Measurements from ENCODE around the gene SLC5A10. TPM values are rescaled to one million over a fixed set of nuclear protein-coding genes. Genes with fewer than 3 reads are reported as not detected.
"Not testable (repeated sequence)": the region's sequence is repeated elsewhere in the genome, so short reads cannot be mapped to it uniquely, and the experiment has no call there.

Gene SLC5A10
- total RNA-seq, 1 experiment from 2014 or later = not detected

DNA sequence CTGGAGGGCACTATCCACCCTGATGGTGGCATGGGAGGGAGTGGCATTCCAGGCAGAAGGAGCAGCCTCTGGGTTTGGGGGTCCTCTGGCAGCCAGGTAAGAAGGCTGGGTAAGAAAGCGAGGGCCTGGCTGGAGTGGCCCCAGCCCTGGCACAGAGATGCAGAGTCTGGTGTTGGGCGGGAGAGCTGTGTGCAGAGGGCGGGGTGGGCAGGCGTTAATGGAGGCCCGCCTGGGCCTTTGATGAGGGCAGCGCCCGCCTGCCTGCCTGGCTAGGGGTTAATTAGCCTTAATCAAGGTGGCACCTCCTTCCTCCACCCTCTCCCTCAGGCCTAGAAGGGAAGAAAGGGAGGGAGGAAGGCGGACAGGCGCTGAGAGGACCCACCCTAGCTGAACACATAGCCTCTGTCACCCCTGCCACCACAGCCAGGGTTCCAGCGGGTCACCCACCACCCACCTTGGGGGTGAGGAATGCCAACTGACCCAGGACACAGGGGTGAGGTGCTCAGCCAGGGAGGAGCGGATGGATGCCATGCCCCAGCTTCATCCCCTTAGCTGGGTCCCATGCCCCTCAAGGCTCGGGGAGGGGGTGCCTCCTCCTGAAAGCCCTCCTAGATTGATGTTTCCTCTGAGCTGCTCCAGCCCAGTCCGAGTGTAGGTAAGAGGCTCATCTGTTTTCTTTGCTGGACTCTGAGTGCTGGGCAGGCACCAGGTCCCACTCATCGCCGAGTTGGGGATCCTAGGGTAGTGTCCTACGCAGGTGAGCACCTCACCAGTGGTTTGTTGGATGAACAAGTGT lies 66.0 kb downstream of the SLC5A10 start:
- no peak for DNase-seq
- Histone ChIP-seq H3K9me3 (replicated peaks) (no peaks in the 10 kb centered on the region), H3K27me3 (peaks cover 35% of the 10 kb centered on the region), H3K36me3 (no peaks in the 10 kb centered on the region), H3K4me3 (no peak overlapping the region), H3K4me1 (peaks cover 6% of the 10 kb centered on the region; the same call in 1 of the 2 replicates), H3K27ac (no peak overlapping the region)

DNA sequence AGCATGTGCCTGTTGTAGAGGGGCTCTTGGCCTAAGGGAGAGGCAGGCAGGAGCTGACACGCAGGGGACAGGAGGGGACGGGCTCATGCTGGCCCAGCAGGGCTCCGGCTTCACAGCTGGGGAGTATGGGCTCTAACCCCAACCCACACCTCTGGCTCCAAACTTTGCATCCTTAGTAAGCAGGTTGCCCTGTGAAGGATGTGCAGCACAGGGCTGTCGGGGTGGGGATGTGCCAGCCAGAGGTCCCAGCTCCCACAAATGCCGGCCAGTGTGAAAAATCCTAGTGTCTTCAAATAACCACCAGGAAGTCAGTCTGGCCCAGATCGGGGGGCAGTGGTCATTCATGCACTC lies 66.6 kb downstream of the SLC5A10 start:
- H3K9me3 ChIP-seq (replicated peaks) = no peaks in the 10 kb centered on the region
- H3K4me3 ChIP-seq = no peak overlapping the region
- no peak overlapping the region for H3K27ac ChIP-seq
- DNase-seq = no peak
- no peaks in the 10 kb centered on the region for H3K36me3 ChIP-seq
- peaks cover 6% of the 10 kb centered on the region; the same call in 1 of the 2 replicates for H3K4me1 ChIP-seq
- H3K27me3 ChIP-seq = peaks cover 35% of the 10 kb centered on the region

DNA sequence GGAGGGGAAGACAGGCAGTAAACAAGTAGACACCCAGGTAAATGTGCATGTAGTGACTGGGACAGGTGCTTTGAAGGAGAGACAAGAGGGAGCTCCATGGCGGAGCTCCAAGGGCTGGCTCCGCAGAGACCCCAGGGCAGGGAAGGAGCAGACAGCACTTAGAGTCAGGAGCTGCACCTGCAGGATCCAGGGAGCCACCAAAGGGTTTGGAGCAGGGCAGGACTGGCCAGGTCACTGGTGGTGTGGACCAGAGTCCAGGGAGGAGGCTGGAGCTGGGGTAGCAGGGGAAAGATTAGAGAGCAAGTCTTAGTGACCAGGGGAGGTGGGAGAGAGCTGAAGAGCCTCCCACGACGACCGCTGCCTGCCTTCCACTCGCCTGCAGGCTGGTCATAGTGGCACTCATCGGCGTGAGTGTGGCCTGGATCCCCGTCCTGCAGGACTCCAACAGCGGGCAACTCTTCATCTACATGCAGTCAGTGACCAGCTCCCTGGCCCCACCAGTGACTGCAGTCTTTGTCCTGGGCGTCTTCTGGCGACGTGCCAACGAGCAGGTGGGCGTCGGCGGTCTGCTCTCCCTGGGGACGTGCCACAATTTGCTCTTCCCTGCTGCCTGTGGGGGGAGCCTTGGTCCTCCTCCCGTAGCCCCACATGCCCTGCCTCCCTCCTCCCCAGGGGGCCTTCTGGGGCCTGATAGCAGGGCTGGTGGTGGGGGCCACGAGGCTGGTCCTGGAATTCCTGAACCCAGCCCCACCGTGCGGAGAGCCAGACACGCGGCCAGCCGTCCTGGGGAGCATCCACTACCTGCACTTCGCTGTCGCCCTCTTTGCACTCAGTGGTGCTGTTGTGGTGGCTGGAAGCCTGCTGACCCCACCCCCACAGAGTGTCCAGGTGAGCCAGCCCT lies 67.3 kb downstream of the SLC5A10 start:
- Histone ChIP-seq H3K4me3 (no peak overlapping the region), H3K4me1 (peaks cover 6% of the 10 kb centered on the region; the same call in 1 of the 2 replicates), H3K27me3 (peaks cover 35% of the 10 kb centered on the region), H3K36me3 (no peaks in the 10 kb centered on the region), H3K9me3 (replicated peaks) (no peaks in the 10 kb centered on the region), H3K27ac (no peak overlapping the region)
- DNase-seq = peak; percentile 80 to 88

DNA sequence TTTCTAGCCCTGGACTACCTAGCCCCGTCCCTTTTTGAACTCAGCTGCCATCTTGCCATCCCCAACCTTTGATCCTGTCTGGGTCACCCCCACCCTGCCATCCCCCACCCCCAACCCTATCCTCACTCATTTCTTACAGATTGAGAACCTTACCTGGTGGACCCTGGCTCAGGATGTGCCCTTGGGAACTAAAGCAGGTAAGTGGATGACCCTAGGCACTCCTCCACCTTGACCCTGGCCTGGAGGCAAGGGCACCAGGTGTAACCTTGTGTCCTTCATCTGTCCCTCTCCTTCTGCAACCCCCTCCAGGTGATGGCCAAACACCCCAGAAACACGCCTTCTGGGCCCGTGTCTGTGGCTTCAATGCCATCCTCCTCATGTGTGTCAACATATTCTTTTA lies 68.1 kb downstream of the SLC5A10 start:
- no peaks in the 10 kb centered on the region for H3K9me3 ChIP-seq (replicated peaks)
- DNase-seq = no peak
- no peak overlapping the region for H3K4me3 ChIP-seq
- peaks cover 35% of the 10 kb centered on the region for H3K27me3 ChIP-seq
- H3K36me3 ChIP-seq = no peaks in the 10 kb centered on the region
- no peak overlapping the region for H3K27ac ChIP-seq
- H3K4me1 ChIP-seq = peaks cover 6% of the 10 kb centered on the region; the same call in 1 of the 2 replicates

DNA sequence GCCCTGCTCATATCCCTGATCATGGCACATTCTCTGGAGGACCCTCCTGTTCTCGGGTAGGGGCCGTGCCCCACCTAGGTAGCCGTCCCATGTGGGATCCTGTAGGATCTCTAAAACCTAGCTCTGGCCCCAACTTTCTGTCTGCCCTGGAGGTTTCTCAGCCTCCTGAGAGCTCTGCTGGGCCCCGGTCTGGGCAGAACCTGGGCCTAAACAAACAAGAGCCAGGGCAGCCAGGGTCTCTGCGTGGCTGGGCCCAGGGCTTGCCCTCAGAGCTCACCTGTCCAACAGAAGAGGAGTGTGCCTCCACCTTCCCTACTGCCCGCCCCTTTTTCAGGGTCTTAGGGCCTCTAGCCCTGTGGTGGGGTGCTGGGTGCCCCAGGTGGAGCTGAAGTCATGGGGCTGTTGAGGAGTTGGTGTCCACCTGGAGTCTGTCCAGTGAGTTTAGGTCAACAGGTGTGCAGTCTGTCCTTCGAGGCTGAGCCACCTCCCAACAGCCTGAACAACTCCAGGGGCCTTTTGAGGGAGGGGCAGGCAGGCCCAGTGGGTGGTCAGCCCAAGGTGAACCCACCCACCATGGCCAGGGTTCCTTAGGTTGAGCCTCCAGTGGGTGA lies 69.2 kb downstream of the SLC5A10 start:
- H3K36me3 ChIP-seq; H3K9me3 ChIP-seq (replicated peaks); H3K27ac ChIP-seq; H3K4me1 ChIP-seq; DNase-seq; H3K4me3 ChIP-seq: not testable (repeated sequence)
- peaks cover 29% of the 10 kb centered on the region for H3K27me3 ChIP-seq

DNA sequence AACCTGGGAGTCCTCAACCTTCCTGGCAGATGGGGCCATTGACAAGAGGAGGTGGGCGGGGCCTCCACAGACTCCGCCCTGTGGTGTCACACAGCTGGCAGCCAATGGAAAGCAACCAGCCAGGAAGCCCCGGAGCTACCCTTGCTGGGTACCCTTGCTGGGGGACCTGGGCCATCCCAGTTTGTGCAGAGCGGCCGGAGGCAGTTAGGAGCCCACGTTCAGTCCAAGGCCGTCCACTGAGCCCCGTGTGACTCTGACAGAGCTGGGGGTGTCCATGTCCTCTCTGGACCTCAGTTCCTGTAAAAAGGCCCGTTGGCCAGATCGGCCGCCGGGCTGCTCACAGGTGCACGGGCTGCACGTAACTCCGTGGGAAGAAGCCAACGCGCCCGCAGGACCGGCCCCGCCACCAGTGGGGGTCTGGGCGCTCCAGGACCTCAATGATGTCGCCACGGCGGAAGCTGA lies 69.7 kb downstream of the SLC5A10 start:
- H3K27me3 ChIP-seq = peaks cover 29% of the 10 kb centered on the region
- no peak overlapping the region for H3K27ac ChIP-seq
- DNase-seq = peak; percentile 59 to 67
- no peaks in the 10 kb centered on the region for H3K9me3 ChIP-seq (replicated peaks)
- no peaks in the 10 kb centered on the region for H3K36me3 ChIP-seq
- no peak overlapping the region for H3K4me3 ChIP-seq
- peaks cover 6% of the 10 kb centered on the region; the same call in 1 of the 2 replicates for H3K4me1 ChIP-seq

DNA sequence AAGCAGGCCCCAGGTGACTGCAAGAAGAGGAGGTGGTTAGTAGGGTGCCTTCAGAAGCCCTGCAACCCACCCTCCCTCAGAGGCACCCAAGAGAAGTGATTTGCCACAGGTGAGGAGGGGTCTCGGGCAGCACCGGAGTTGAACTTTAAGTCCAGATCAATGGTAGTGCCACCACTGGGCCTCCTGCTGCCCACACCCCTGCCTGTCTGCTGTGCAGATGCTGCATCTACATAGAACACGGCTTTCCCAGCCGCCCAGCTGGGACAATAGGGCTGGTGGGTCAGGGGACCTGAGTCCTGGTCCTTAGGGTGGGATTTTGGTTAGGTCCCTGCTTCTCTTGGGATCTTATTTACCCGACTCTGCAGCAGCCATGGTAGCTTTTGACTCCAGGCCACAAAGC lies 70.2 kb downstream of the SLC5A10 start:
- no peak overlapping the region for H3K27ac ChIP-seq
- DNase-seq = no peak
- H3K4me3 ChIP-seq = no peak overlapping the region
- no peaks in the 10 kb centered on the region for H3K9me3 ChIP-seq (replicated peaks)
- H3K36me3 ChIP-seq = no peaks in the 10 kb centered on the region
- peaks cover 27% of the 10 kb centered on the region for H3K27me3 ChIP-seq
- H3K4me1 ChIP-seq = peaks cover 6% of the 10 kb centered on the region; the same call in 1 of the 2 replicates

DNA sequence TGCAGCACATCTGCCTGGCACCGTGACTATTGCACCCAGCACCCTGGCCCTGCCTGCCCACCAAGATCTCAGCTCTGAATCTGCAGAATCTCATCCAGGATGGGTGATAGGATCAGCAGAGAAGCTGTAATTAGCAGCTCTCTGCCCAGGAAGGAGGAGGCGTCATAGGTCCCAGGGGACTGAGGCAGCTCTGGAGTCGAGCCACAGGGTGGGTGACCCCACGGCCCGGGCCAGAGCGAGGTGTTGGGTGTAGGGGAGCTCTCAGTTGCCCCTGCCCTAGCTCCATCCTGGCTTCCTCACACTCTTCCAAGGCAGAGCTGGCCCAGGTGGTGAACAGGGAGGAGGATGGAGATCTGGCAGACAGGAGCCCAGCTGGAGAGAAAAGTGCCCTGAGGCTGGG lies 70.8 kb downstream of the SLC5A10 start:
- H3K9me3 ChIP-seq (replicated peaks) = no peaks in the 10 kb centered on the region
- H3K27ac ChIP-seq = no peak overlapping the region
- H3K4me1 ChIP-seq = peaks cover 6% of the 10 kb centered on the region; the same call in 1 of the 2 replicates
- no peak for DNase-seq
- no peaks in the 10 kb centered on the region for H3K36me3 ChIP-seq
- no peak overlapping the region for H3K4me3 ChIP-seq
- H3K27me3 ChIP-seq = peaks cover 23% of the 10 kb centered on the region

DNA sequence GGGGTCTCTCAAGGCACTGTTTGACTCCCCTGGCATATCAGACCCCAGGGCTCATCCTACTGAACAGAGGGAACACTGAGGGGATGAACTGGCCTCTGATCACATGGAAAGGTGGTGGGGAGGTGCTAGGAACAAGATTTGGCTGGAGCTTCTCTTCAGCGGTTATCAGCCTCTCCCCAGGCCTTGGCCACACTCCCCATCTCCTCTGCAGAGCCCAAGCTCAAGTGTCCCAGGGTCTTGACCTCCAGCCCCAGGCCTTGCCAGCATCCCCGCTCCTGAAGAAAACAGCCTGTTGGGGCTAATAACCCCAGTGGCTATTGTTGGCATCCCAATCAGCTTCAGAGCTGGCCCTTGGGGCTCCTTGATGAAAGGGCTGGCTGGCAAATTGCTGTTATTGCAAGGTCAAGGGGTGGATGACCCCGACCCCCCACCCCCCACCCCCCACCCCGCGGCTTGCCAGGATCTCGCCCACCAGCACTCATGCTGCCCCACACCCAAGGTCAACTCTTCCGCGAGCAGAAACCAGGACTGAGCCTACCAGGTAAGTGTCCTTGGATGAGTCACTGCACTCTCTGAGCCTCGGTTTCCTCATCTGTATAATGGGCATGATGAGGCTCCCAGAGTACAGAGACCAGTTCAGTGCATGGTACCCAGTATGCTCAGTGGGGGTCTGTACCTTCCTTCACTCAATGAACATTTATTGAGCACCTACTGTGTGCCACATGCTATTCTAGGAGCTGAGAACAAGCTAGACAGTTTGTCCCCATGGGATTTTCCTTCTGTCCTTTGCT lies 71.4 kb downstream of the SLC5A10 start:
- Histone ChIP-seq H3K4me1 (peaks cover 6% of the 10 kb centered on the region; the same call in 1 of the 2 replicates), H3K9me3 (replicated peaks) (no peaks in the 10 kb centered on the region), H3K27ac (no peak overlapping the region), H3K4me3 (no peak overlapping the region), H3K27me3 (peaks cover 17% of the 10 kb centered on the region), H3K36me3 (no peaks in the 10 kb centered on the region)
- no peak for DNase-seq

DNA sequence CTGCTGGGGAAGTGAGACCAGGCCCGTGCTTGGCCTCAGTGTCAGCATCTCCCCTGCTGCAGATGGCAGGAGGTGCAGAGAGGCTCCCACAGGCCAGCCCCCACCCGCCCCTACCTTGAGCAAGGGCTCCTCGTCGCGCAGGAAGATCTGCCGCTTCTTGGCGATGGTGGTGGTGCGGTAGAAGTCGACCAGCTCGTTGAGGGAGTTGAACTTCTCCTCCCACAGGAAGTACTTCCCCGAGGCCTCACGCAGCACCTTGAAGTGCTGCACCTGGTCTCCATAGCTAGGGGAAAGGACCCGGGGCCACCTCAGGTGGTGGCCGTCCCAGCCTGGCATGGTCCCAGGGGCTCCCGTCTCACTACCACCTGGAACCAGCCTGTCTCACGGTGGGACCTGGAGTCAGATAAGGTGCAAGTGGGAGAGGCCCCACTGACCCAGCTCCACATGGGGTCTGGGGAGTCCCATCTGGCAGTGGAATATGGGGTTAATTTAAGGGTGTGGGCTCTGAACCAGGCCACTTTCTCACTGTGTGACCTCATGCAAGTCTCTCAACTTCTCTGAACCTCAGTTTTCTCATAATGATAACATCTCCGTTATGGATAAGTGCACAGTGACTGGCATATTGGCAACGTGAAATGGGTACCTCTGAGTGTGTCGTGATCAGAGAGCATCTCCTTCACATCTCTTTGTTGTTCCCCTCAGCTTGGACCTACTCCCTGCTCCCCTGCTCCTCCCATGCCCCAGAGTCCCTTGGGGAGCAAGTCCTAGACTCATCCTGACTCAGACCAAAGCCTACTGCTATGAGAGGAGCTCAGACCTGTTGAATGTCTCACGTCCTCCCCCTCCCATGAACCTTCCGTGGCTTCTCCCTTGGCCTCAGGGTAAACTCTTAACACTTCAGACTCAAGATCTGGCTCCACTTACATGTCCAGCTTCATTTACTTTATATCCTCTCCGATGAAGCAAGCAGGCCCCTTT lies 72.4 kb downstream of the SLC5A10 start:
- DNase-seq = no peak

DNA sequence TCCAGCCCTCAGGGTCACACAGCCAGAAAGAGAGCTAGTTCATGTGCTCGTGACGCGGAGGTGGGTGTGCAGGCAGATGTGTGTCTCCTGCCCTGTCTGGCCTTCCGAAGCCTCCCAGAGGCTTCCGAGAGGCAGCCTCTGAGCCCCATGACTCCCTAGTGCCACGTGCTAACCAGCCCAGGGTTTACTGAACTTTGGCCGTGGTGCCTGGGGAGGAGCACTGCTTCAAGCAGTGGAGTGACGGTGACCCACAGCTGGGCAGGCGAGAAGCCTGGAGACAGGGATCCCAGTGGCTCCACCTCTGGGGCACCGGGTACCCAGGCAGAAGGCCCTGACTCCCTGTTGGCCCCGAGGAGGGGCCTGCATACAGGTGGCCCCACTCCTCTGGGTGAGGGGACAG lies 76.7 kb downstream of the SLC5A10 start:
- not testable (repeated sequence) for H3K27me3 ChIP-seq; H3K4me1 ChIP-seq; DNase-seq; H3K4me3 ChIP-seq; H3K27ac ChIP-seq; H3K36me3 ChIP-seq; H3K9me3 ChIP-seq (replicated peaks)

More for the DNA sequence above, 72.4 kb downstream of the SLC5A10 start:
- H3K27me3 ChIP-seq = peaks cover 7% of the 10 kb centered on the region
- H3K9me3 ChIP-seq (replicated peaks) = no peaks in the 10 kb centered on the region
- H3K36me3 ChIP-seq = no peaks in the 10 kb centered on the region
- H3K4me3 ChIP-seq = no peak overlapping the region
- H3K27ac ChIP-seq = no peak overlapping the region
- H3K4me1 ChIP-seq = peaks cover 3% of the 10 kb centered on the region; the same call in 1 of the 2 replicates

DNA sequence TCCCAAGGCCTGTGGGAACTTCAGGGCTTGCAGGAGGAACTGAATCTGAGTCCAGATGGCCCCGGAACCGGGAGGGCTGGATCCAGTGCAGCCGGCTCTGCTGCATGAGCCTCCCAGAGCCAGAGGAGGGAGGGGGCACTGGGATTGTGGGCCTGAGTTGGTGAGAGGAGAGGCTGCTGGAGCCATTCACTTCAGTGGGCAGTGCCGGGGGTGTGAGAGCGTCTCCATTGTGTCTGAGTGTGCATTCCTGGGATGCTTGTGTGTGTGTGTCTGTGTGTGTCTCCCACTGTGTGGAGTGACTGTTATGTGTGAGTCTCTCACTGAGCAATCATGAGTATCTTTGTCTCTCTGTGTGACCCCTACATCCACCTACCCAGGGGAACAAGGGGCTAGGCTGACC lies 77.8 kb downstream of the SLC5A10 start:
- not testable (repeated sequence) for H3K4me3 ChIP-seq; H3K27ac ChIP-seq; H3K4me1 ChIP-seq; H3K36me3 ChIP-seq; H3K9me3 ChIP-seq (replicated peaks); DNase-seq; H3K27me3 ChIP-seq

DNA sequence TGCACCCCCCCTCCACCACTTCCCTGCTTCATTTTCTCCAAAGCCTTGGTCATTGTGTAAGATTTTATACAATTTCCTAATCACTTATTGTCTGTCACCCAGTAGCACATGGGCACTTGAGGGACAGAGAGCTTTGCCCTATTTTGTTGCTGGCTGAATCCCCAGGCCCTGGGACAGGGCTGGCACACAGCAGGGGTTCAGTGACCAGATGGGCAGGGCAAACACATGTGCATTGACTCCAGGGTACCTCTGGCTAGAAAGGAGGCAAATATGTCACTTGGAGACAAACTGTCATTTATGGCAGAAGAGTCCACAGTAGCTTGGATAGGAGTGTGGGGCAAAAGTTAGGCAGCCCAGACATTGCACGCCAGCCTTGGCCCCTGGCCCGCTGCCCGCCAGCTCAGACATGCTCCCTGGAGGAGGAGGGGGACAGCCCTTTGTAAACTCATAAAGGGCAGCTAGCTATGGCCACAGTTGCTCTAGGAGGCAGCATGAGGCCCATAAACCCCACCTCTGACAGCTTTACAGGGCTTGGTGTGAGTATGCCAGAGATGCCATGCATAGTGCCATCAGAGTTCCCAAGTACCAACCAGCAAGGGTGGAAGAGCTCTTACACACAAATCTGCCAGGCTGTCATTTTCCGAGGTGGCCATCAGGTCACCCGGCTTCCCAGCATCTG lies 78.9 kb downstream of the SLC5A10 start:
- not testable (repeated sequence) for H3K9me3 ChIP-seq (replicated peaks); H3K27me3 ChIP-seq; H3K36me3 ChIP-seq; DNase-seq; H3K4me3 ChIP-seq; H3K4me1 ChIP-seq; H3K27ac ChIP-seq
